Globus pallidus (tissue), 1 donor: ENCODE measurements around the gene ANGEL1.

ENCODE experiments used
- DNase-seq: peaks from one replicate; pipeline ENCODE4 v3.0.0-alpha.2; 2015; ENCODE audit warnings: low spot score

ANGEL1 gene

GRCh38 chr14:76820700-76821099 is 8.0 kb upstream of the ANGEL1 start:
- DNase-seq, result no peak

- no peak for DNase-seq
These were observed 2.3 kb upstream of the ANGEL1 start for GRCh38 chr14:76814726-76815645.

GRCh38 chr14:76812093-76812421 is 625 bp downstream of the ANGEL1 start:
- DNase-seq, result peak; percentile 35

DNA sequence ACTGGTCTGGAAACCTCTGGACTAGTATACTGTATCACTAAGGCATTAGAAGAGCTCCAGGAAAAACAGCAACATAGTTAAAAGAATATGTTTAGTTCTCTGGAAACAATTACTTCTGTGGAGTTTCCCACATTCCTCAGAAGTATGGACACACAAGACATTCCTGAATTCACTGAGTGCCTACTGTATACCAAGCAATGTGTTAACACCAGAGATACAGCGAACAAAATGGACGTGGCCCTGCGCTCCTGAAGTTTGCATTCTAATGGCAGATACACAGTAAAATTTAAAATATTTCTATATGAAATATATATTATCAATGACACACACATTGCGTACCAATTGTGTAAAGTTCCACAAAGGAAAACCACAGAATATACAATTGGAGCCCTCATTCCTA is 1.1 kb downstream of the ANGEL1 start:
- no peak for DNase-seq

GRCh38 chr14:76810953-76811400 is 1.7 kb downstream of the ANGEL1 start:
- peak; percentile 80 for DNase-seq

GRCh38 chr14:76810525-76810924 is 2.2 kb downstream of the ANGEL1 start:
- no peak for DNase-seq

DNA sequence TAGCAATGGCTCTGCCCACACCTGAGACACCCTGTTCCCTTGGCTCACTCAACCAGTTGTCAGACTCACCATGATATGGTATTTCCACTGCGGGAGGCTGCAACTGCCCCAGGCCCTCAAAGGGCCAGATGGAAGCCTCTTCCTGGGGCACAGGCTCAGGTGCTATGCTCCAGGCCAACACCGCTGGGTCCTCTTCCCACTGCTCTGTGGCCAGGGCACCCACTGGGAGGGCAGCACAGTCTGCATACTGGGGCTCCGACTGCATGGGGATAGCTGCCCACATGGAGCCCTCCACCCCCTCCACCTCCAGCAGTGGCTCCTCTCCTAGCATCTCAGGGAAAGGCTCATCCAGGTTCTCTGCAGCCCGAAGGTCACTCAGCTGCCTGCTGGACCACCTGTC is 3.7 kb downstream of the ANGEL1 start:
- DNase-seq, result no peak

DNA sequence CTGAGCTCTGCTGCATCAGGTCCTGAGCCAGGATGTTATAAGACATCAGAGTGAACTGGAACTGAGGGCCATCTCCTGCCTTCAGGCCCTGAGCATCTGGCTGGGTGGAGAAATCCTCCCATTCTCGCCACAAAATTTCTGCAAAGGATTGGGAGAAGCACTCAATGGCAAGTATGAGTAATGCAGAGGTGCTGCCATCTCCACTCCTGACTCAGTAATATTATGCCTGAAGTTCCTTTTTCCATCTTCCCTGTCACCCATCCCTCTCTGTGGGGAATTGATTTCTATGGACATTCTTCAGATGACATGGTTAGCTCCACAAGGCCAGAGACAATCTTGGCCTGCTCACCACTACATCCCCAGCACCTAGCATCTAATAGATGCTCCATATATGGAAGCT is 4.7 kb downstream of the ANGEL1 start:
- no peak for DNase-seq

- DNase-seq, result no peak
These were observed 6.2 kb downstream of the ANGEL1 start for GRCh38 chr14:76806446-76806845.

DNA sequence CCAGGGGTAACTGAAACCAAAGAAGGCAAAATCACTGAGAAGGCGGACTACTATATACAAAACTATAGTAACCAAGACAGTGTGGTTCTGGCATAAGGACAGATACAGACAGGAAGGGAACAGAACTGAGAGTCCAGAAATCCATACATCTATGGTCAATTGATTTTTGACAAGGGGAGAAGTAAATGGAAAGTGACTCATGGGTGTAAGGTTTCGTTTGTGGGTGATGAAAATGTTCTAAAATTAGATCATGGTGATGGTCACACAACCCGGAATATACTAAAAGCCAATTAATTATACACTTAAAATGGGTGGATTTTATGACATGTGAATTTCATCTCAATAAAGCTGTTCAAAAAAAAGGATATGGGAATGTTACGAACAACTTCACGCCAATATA is 18.7 kb downstream of the ANGEL1 start:
- no peak for DNase-seq

- no peak for DNase-seq
These were observed 19.4 kb downstream of the ANGEL1 start for GRCh38 chr14:76793324-76793723.

GRCh38 chr14:76792422-76792821 is 20.3 kb downstream of the ANGEL1 start:
- DNase-seq, result no peak

- DNase-seq, result no peak
These were observed 26.1 kb downstream of the ANGEL1 start for GRCh38 chr14:76786601-76787000.

GRCh38 chr14:76784881-76785280 is 27.8 kb downstream of the ANGEL1 start:
- DNase-seq, result peak; percentile 91

DNA sequence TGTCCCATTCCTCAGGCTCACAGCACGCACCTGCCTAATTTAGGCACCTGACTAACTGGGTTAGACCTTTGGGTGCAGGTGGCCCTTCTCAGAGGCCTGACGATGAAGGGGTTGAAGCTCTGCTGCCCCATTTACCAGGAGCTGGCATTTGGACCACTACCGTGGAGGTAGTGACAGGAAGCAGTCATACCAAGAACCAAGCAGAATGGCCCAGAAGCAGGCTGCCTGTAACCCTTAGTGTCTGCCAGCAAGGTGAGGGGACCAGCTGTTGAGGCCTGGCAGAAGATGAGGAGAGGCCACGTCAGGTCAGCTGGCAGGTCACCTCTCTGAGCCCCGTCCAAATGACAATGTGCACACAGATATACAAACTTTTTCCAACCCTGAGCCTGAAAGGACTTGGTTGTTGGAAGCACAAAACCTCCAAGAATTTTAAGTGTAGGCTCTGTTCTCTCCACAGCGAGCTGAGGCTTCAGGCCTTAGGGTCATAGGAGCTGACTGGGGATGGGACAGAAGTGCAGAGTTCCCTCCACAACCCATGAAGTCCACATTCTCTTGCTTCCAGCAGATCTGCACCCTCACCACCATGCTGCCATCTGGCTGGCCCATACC is 28.3 kb downstream of the ANGEL1 start:
- DNase-seq, result no peak

- no peak for DNase-seq
These were observed 29.7 kb downstream of the ANGEL1 start for GRCh38 chr14:76782885-76783566.

DNA sequence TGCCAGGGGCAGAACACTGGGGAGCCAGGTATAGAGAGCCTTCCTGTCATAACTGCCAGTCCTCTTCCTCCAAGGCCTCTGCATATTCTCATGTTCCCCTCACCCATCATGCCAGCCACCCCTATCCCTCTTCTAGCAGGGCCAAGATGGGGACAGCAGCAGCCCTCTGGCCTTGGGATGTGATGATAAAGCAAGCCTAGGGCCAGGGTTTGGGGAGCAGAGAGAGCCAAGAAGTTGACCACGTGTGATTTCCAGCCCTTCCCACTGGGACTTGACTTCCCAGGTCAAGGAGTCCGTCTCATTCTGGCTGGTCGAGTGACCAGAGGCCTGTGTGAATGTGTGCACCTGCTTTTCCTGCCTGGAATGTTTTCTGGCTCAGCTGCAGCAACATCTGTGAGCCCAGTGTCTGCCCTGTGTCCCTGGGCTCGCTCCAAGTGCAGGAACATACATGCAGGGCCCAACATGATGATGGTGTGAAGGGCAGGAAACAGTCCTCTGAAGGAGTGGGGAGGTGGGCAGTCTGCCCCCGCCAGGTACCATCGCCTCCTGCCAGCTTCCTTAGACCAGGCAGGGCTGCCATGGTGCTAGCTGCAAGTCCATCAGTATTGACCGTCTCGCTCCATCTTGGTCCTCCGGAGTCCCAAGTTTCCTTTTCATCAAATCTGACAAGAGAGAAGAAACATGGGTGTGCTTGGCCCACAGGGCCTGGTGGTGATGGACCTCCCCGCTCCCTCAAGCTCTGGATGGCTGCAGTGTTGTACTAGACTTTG is 30.4 kb downstream of the ANGEL1 start:
- DNase-seq, result no peak

GRCh38 chr14:76781648-76782051 is 31.0 kb downstream of the ANGEL1 start:
- no peak for DNase-seq

DNA sequence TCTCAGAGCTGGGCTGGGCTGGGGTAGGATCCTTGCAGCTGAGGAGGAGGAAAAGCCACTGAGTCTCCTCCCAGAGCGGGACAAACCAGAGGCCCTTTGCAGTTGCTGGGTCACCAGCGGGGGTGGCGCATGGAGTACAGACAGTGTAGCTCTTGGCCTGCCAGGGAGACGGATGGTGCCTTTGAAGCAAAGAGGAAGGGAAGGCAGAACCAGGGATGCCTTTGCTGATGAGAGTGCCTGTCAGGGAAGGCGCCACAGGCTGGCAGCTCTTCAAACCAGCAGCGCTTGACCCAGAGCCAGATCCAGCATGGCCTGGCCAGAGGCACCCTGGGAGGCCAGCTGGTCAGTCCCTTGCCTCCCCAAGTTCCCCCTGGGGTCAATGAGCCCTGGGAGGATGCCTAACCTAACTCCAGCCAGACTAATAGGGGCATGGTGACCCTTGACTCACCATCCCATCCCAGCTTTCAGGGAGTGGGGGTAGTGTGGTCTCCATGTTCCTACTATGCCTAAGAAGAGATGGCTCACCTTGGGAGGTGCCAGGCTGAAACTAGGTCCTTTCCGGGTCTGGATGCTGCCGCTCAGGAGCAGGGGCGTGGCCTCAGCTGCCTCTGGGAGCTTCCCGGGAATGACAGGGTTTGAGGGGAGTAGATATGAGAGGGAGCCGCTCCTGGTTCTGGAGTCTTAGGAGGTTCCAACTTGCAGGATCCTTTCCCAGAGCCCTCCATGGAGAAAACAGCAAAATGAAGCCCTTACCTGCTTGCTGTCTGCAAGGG is 31.6 kb downstream of the ANGEL1 start:
- DNase-seq, result peak; percentile 85

GRCh38 chr14:76780360-76780759 is 32.3 kb downstream of the ANGEL1 start:
- no peak for DNase-seq

- no peak for DNase-seq
These were observed 32.7 kb downstream of the ANGEL1 start for GRCh38 chr14:76780058-76780345.
